Dendritic cell treated with granulocyte-macrophage colony-stimulating factor and Interleukin-4, amounts not matched to agents 40 ng/mL and 50 ng/mL, for 4 days (primary cell): Measurements from ENCODE around the gene RAD51B.

Source experiments
- H3K27ac Mint-ChIP-seq: one replicate; pipeline ENCODE4 v1.8.0; 2022; ENCODE audit warnings: mild to moderate bottlenecking, mixed read lengths
- H3K27me3 Mint-ChIP-seq: one replicate; pipeline ENCODE4 v1.8.0; 2022; ENCODE audit warnings: mild to moderate bottlenecking, mixed read lengths
- H3K36me3 Mint-ChIP-seq: one replicate; pipeline ENCODE4 v1.8.0; 2022; ENCODE audit warnings: low read depth, mixed read lengths
- H3K4me1 Mint-ChIP-seq: one replicate; pipeline ENCODE4 v1.8.0; 2022; ENCODE audit warnings: low read depth, mixed read lengths
- H3K4me3 Mint-ChIP-seq: one replicate; pipeline ENCODE4 v1.8.0; 2022; ENCODE audit warnings: mild to moderate bottlenecking, moderate library complexity, mixed read lengths
- H3K9me3 Mint-ChIP-seq: one replicate; pipeline ENCODE4 v1.8.0; 2022; ENCODE audit warnings: mixed read lengths
- intact Hi-C: fragments of 100-400 bp; cut with micrococcal nuclease; formaldehyde crosslinking; loops from one replicate; pipeline ENCODE4 v1.15.0; 2022

RAD51B gene

DNA sequence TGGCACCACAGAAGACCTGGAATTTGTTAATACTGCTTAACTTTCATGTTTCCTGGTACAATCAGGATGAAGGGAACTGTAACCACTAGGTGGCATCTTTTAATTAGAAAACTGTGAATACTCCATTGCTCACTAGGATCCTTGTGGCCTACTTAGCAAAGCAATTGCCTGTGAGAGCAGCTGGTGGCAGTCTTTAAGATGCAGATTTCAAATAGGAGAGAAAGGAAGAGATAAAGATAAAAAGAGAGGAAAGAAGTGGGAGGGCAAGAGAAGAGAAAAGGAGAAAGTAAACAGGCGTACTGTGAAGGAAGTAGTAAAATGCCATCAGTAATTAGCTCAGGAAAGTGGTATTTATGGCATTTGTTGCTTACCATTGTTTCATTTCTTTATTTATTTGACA is 114.5 kb downstream of the RAD51B start:
- no peak overlapping the region for H3K27ac Mint-ChIP-seq
- no peaks in the 10 kb centered on the region for H3K27me3 Mint-ChIP-seq
- no peaks in the 10 kb centered on the region for H3K36me3 Mint-ChIP-seq
- H3K4me1 Mint-ChIP-seq, result peaks cover 6% of the 10 kb centered on the region
- H3K4me3 Mint-ChIP-seq, result no peak overlapping the region
- intact Hi-C loops, result loop anchor here (2.0 to 5.0 kb wide), 2 partner anchors 97 to 911 kb away; no protein-coding TSS in a partner anchor
- H3K9me3 Mint-ChIP-seq, result peaks cover 22% of the 10 kb centered on the region

DNA sequence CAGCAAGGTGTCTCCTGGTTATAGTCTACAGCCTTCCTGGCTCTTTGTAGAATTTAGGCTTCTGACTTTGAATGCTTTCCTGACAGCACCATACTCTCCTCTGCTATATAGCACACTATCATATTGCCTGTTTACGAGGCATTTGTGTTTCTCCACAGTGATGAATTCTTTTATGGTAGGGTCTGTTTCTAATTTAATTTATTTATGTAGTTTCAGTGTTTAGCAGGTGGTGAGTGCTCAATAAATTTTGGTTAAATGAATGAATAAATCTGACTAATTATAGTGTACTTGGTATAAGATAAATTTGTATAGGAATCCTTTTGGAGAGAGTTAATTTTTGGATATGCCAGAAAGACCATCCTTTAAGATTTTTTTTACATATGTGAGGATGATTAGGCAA is 115.3 kb downstream of the RAD51B start:
- Mint-ChIP-seq H3K27me3 (no peaks in the 10 kb centered on the region), H3K9me3 (peaks cover 14% of the 10 kb centered on the region), H3K4me3 (no peak overlapping the region), H3K36me3 (no peaks in the 10 kb centered on the region), H3K27ac (no peak overlapping the region), H3K4me1 (peaks cover 6% of the 10 kb centered on the region)
- intact Hi-C loops, result loop anchor here (2.0 to 5.0 kb wide), 2 partner anchors 98 to 910 kb away; no protein-coding TSS in a partner anchor

DNA sequence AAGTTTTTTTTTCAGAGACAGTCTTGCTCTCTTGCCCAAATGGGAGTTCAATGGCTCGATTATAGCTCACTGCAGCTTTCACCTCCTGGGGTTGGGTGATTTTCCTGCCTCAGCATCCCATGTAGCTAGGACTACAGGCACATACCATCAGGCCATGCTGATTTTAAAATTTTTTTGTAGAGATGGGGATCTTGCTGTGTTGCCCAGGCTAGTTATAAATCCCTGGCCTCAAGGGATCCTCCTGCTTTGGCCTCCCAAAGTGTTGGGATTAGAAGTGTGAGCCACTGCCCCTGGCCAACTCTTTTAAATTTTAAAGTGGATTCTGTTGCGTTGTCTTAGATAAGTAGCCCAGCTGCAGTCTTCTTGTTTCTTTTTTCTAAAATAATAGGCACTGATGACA is 115.8 kb downstream of the RAD51B start:
- Mint-ChIP-seq H3K36me3 (no peaks in the 10 kb centered on the region), H3K27ac (no peak overlapping the region), H3K4me3 (no peak overlapping the region), H3K9me3 (peaks cover 9% of the 10 kb centered on the region), H3K4me1 (peaks cover 9% of the 10 kb centered on the region), H3K27me3 (no peaks in the 10 kb centered on the region)
- intact Hi-C loops, result loop anchor here (2.0 kb wide), 1 partner anchor 909 kb away; no protein-coding TSS in a partner anchor

DNA sequence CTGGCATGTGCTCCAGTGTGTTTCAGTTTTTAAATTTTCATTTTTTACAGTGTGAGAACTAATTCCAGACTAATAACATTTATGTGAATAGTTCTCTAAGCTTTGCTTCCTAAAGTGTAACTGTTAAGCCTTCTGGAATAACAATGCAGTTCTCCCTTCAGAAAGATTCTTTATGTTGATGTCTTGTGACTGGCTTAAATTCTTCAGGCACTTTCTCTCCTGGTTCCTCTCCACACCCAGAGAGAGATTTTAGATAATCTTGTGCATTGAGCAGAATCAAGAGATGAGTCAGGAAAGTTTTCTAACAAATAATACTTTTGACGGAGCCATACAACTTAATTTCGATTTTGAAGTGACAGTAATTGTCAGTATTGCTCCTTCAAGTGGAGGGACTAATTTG is 118.5 kb downstream of the RAD51B start:
- H3K27ac Mint-ChIP-seq, result no peak overlapping the region
- no peaks in the 10 kb centered on the region for H3K9me3 Mint-ChIP-seq
- H3K36me3 Mint-ChIP-seq, result no peaks in the 10 kb centered on the region
- H3K4me3 Mint-ChIP-seq, result no peak overlapping the region
- peaks cover 26% of the 10 kb centered on the region for H3K4me1 Mint-ChIP-seq
- no peaks in the 10 kb centered on the region for H3K27me3 Mint-ChIP-seq
- intact Hi-C loops, result no loop called here

DNA sequence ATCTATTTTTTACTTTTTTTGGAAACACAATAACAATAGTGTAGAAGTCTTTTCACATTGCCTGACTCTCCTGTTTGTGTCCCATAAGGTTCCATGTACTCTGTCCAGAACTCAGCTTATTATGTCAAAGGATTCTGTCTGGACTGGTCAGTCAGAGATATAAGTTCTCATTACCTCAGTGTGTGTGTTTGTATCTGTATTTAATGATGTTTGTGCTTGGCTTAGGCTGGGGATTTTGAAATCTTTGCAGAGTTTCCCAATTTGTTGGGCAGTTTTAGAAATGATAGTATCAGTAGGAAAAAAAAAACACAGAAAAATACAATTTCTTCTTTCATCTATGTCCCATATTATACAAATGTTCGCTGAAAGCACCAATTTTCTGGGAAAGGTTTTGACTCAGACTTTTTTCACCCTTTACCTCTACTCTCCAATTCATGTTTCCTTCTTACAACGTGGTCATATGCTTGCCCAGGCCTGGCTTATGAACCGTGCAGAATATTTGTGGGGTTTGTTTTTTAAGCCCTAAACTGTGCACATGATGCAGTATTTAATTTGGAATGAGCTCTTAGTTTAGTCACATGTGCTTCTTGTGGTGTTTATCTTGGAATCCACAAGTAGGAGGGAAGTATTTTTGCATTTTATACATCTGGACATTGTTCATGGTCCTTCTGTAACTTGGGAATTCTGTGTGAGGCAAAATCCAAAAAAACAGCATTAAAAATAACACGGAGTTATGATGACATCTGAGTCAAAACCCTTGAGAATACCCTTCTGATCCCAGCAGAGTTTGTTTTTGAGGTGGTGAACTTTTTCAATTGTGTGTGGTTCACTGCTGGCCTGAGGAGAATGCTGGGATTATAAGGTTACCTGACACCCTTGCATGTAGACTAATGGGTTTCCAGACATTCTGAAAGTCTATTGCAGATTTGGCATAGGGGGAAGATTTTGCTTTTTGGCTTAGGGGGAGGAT is 121.2 kb downstream of the RAD51B start:
- H3K27me3 Mint-ChIP-seq, result no peaks in the 10 kb centered on the region
- no peak overlapping the region for H3K27ac Mint-ChIP-seq
- no peak overlapping the region for H3K4me3 Mint-ChIP-seq
- intact Hi-C loops, result loop anchor here (2.0 kb wide), 1 partner anchor 876 kb away; no protein-coding TSS in a partner anchor
- no peaks in the 10 kb centered on the region for H3K36me3 Mint-ChIP-seq
- H3K4me1 Mint-ChIP-seq, result peaks cover 20% of the 10 kb centered on the region
- H3K9me3 Mint-ChIP-seq, result no peaks in the 10 kb centered on the region

DNA sequence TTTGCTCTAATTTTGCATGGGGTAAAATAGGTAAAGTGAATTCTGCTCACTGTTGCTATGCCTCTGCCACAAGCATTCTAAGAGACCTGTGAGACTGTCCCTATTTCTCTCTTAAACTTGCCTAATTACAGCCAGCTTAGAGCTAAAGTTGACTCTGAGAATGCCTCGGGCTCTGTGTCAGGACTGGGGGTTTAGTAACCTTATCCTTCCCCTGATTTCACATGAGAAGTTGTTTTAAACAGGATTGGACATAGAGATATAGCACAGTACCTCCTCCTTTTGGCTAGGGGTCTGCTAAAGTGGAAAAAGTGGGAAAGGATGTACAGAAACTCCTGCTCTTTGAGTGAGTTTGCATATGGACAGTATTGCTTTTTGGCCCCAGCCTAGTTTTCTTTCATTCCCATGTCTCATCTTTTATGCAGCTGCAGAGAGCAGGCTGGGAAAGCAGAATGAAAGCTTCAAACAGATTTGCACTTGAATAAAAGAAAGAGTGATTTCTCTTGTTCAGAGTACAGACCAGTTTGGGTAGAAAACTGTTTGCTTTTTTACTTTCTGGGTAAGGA is 122.0 kb downstream of the RAD51B start:
- intact Hi-C loops, result loop anchor here (2.0 kb wide), 1 partner anchor 875 kb away; no protein-coding TSS in a partner anchor
- Mint-ChIP-seq H3K9me3 (no peaks in the 10 kb centered on the region), H3K4me3 (no peak overlapping the region), H3K4me1 (peaks cover 20% of the 10 kb centered on the region), H3K36me3 (no peaks in the 10 kb centered on the region), H3K27ac (no peak overlapping the region), H3K27me3 (no peaks in the 10 kb centered on the region)

DNA sequence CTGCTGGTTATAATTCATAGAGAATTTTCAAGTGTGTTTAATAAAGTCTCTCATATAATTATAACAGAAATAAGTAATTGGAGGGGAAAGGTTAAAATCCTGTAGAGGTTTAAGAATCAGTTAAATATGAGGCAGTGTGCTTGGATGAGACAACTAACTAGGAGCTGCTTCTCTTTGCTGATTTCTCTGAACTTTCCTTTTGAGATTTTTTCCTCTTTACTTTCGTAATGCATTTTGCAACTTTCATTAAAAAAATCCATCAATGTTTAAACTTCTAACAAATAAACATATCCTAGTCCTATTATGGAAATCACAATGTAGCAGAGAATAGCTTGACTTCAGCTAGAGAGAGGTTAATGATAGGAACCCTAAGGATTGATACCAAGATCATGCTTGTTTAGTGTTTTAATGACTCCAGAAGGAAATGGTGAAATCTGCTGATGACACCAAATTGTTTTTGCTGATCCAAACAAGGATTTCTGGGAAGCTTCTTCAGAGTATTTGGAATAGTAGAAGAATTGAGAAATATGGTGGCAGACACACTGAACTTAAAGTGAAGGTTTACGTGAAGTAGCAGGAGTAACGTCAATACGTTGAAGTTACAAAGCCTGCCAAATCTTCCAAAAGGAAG is 122.6 kb downstream of the RAD51B start:
- Mint-ChIP-seq H3K36me3 (no peaks in the 10 kb centered on the region), H3K27ac (no peak overlapping the region), H3K9me3 (no peaks in the 10 kb centered on the region), H3K4me1 (peaks cover 20% of the 10 kb centered on the region), H3K27me3 (no peaks in the 10 kb centered on the region), H3K4me3 (no peak overlapping the region)
- intact Hi-C loops, result no loop called here

DNA sequence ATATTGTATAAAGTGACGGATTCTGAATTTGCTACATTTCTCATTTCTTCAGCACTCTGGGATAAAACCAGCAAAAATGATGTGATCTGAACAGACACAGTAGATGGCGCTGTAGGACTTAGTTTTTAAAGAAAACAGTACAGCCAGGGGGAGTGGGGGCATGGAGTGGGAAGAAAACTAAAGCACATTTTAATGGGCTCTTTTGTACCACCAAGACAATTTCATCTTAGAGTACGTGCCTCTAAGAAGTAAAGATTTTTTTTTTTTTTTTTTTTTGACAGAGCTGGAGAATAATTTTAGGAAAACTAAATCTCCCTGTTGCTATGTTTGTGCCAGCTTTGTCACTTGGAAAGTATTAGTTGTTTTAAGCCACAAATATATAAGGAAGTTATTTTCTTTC is 124.4 kb downstream of the RAD51B start:
- Mint-ChIP-seq H3K27me3 (no peaks in the 10 kb centered on the region), H3K27ac (no peak overlapping the region), H3K36me3 (no peaks in the 10 kb centered on the region), H3K4me1 (peaks cover 20% of the 10 kb centered on the region), H3K9me3 (no peaks in the 10 kb centered on the region), H3K4me3 (no peak overlapping the region)
- intact Hi-C loops, result loop anchor here (2.0 kb wide), 1 partner anchor 305 kb away; no protein-coding TSS in a partner anchor

DNA sequence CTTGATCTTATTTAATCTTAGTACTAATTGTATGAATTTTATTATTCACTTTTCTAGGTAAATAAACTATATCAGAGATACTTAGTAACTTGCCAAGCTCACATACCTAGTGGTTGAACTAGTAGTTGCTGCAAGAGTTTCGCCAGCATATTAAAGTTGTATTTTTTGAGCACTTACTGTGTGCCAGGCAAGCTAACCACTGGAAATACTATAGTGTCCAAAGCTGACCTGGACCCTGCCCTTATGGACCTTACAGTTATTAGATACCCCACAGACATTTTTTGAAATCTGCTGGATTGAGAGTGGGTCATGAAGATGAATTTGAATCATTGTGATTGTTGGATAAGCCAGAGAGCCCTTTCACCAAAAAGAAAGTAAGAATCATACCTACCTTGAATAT is 125.0 kb downstream of the RAD51B start:
- H3K4me1 Mint-ChIP-seq, result peaks cover 20% of the 10 kb centered on the region
- H3K9me3 Mint-ChIP-seq, result no peaks in the 10 kb centered on the region
- no peak overlapping the region for H3K4me3 Mint-ChIP-seq
- intact Hi-C loops, result loop anchor here (2.0 kb wide), 1 partner anchor 304 kb away; no protein-coding TSS in a partner anchor
- H3K27me3 Mint-ChIP-seq, result no peaks in the 10 kb centered on the region
- H3K36me3 Mint-ChIP-seq, result no peaks in the 10 kb centered on the region
- no peak overlapping the region for H3K27ac Mint-ChIP-seq

DNA sequence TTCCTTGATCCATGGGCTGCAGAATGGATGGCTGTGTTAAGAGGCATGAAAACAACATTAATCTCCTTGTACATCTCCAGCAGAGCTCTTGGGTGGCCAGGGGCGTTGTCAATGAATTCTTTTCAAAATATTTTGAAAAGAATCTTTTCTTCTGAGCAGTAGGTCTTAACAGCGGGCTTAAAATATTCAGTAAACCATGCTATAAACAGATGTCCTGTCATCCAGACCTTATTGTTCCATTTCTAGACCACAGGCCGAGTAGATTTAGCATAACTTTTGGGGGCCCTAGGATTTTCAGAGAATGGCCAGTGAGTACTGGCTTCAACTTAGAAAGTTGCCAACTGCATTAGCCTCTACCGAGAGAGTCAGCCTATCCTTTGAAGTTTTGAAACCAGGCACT is 130.2 kb downstream of the RAD51B start:
- no peaks in the 10 kb centered on the region for H3K27me3 Mint-ChIP-seq
- intact Hi-C loops, result no loop called here
- no peaks in the 10 kb centered on the region for H3K9me3 Mint-ChIP-seq
- H3K27ac Mint-ChIP-seq, result no peak overlapping the region
- H3K36me3 Mint-ChIP-seq, result no peaks in the 10 kb centered on the region
- H3K4me3 Mint-ChIP-seq, result no peak overlapping the region
- H3K4me1 Mint-ChIP-seq, result no peaks in the 10 kb centered on the region

DNA sequence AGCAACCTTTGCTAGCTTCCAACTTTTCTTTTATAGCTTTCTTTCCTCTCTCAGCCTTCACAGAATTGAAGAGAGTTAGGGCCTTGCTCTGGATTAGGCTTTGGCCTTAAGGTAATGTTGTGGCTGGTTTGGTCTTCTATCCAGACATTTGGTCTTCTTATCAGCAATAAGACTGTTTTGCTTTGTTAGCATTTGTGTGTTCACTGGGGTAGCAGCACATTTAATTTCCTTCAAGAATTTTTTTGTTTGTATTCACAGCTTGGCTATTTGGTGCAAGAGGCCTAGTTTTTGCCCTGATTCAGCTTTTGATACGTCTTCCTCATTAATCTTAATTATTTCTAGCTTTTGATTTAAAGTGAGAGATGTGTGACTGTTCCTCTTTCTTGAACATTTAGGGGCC is 130.8 kb downstream of the RAD51B start:
- intact Hi-C loops, result no loop called here
- Mint-ChIP-seq H3K9me3 (no peaks in the 10 kb centered on the region), H3K4me1 (no peaks in the 10 kb centered on the region), H3K36me3 (no peaks in the 10 kb centered on the region), H3K4me3 (no peak overlapping the region), H3K27ac (no peak overlapping the region), H3K27me3 (no peaks in the 10 kb centered on the region)

DNA sequence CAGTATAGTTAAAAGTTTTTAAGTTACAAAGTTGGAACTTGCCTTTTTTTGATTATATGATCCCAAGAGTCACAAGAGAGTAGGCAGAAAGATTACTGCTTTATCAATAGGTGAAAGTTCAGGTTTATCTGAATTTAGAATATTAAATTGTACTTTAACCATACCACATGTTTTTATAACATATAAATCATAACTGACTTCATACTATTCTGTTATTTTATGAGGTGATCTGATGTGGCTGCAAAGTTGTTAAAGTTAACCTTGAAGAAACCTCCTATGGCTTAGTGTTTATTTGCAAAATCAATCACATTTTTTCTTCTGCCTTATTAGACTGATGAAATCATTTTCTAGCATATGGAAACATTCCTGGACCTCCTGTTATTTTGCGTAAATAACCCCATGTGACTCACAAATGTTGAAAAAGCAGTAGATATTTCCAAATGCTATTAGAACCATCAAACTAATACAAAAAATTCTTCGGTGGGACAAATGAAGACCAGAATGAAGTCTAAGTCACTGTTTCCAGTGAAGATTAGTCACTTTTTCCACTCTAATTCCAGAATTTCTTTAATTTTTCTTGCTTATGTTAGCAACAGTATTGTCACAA is 132.1 kb downstream of the RAD51B start:
- no peaks in the 10 kb centered on the region for H3K27me3 Mint-ChIP-seq
- H3K36me3 Mint-ChIP-seq, result no peaks in the 10 kb centered on the region
- intact Hi-C loops, result no loop called here
- H3K4me1 Mint-ChIP-seq, result no peaks in the 10 kb centered on the region
- H3K9me3 Mint-ChIP-seq, result no peaks in the 10 kb centered on the region
- H3K27ac Mint-ChIP-seq, result no peak overlapping the region
- no peak overlapping the region for H3K4me3 Mint-ChIP-seq

DNA sequence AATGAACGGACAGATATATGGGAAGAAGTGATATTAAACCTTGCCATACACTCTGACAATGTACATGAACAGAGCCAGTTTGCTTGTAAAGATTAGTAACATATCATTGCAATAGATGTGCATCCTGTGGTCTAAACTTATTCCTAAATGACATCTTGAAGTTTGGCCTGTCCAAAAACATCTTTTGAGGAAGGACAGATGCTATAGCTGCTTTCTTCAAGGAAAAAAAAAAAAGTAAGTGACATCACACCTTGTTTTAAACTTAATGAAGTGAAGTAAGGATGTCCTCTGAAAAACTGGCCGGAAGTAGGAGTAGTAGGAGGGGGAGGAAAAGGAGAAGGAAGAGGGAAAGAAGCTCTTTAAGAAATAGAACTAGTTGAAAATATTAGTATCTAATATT is 132.8 kb downstream of the RAD51B start:
- H3K9me3 Mint-ChIP-seq, result no peaks in the 10 kb centered on the region
- H3K4me1 Mint-ChIP-seq, result no peaks in the 10 kb centered on the region
- no peak overlapping the region for H3K4me3 Mint-ChIP-seq
- intact Hi-C loops, result no loop called here
- no peaks in the 10 kb centered on the region for H3K27me3 Mint-ChIP-seq
- H3K36me3 Mint-ChIP-seq, result no peaks in the 10 kb centered on the region
- no peak overlapping the region for H3K27ac Mint-ChIP-seq

DNA sequence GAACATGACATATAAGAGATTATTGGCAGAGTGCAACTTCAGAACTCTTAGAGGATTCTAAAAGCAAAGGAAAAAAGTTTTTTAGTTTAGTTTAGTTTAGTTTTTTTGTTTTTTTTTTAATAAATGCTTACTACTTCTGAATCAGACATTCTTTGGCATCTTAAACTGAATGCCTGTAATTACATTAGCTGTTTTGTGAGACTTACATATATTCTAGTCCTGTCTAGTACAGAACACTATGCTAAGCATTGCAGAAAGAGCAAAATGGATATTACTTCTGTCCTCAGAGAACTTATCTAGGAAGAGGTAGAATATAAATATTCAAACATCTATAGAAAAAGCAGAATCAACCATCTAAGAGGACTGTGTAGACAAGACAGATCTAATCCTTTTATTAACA is 133.2 kb downstream of the RAD51B start:
- intact Hi-C loops, result no loop called here
- H3K9me3 Mint-ChIP-seq, result no peaks in the 10 kb centered on the region
- H3K4me1 Mint-ChIP-seq, result no peaks in the 10 kb centered on the region
- no peak overlapping the region for H3K4me3 Mint-ChIP-seq
- no peak overlapping the region for H3K27ac Mint-ChIP-seq
- H3K36me3 Mint-ChIP-seq, result no peaks in the 10 kb centered on the region
- H3K27me3 Mint-ChIP-seq, result no peaks in the 10 kb centered on the region
